Medulla oblongata (tissue), 1 donor: ENCODE results near the gene RICTOR.
"Not testable (repeated sequence)": the region's sequence is repeated elsewhere in the genome, so short reads cannot be mapped to it uniquely, and the experiment has no call there.

Experiments
- DNase-seq: peaks from one replicate; pipeline ENCODE4 v3.0.0-alpha.2; 2015; ENCODE audit errors: extremely low spot score

RICTOR gene

DNA sequence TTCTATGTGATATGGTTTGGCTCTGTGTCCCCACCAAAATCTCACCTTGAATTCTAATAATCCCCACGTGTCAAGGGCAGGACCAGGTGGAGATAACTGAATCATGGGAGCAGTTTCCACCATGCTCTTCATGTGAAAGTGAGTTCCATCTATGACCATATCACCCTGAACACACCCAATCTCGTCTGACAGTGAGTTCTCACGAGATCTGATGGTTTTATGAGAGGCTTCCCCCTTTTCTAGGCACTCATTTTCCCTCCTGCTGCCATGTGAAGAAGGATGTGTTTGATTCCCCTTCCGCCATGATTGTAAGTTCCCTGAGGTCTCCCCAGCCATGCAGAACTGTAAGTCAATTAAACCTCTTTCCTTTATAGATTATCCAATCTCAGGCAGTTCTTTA lies 64.2 kb downstream of the RICTOR start:
- DNase-seq: no peak

- no peak for DNase-seq
These were observed 64.9 kb downstream of the RICTOR start for GRCh38 chr5:39009280-39009679.

- no peak for DNase-seq
These were observed 67.5 kb downstream of the RICTOR start for GRCh38 chr5:39006650-39007049.

GRCh38 chr5:39005566-39006232 lies 68.5 kb downstream of the RICTOR start:
- DNase-seq: no peak

- no peak for DNase-seq
These were observed 72.5 kb downstream of the RICTOR start for GRCh38 chr5:39001683-39002082.

DNA sequence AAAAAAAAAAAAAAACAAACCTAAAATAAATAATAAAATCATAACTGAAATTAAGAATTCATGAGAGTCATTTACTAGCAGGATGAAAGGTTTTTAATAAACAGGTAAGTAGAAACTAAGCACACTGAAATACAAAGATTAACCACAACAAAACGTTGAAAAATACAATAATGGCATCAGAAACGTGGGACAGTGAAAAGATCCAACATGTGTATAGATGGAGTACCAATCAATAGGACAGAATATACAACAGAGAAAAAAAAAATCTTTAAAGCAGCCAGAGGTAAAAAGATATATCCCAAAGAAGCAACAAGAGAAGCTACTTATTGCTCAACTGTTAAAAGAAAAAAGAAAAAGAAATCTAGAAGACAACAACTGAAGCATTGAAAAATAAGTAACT lies 75.2 kb downstream of the RICTOR start:
- DNase-seq: no peak

- peak; percentile 16 for DNase-seq
These were observed 76.6 kb downstream of the RICTOR start for GRCh38 chr5:38997591-38997990.

GRCh38 chr5:38996123-38996522 lies 78.1 kb downstream of the RICTOR start:
- no peak for DNase-seq

DNA sequence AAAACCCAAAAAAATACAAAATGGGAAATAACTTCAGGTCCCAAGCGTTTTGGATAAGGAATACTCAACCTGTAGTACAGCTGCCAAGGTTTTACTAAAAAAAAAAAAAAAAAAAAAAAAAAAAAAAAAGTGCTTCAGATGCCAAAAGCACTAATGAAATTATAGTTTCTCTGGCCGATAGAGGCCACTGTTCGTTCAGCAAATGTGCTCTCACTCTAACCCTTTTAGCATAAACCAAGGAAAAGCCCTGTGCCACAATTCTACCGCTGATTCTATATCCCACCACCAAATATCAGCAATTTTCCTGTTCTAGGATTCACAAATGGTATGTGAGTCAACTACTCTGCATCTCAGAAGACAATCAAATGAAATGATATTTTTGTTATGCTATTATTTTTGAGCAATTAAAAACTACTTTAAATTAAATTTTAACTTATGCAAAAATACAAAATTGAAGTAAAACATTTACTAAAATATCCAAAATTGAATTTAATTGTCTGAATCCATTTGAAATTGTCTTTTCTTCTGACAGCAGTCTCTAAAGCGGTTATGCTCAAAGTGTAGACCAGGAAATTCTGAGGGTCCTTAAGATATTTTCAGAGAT lies 79.8 kb downstream of the RICTOR start:
- DNase-seq: peak; percentile 68

- not testable (repeated sequence) for DNase-seq
These were observed 84.1 kb downstream of the RICTOR start for GRCh38 chr5:38989974-38990719.

DNA sequence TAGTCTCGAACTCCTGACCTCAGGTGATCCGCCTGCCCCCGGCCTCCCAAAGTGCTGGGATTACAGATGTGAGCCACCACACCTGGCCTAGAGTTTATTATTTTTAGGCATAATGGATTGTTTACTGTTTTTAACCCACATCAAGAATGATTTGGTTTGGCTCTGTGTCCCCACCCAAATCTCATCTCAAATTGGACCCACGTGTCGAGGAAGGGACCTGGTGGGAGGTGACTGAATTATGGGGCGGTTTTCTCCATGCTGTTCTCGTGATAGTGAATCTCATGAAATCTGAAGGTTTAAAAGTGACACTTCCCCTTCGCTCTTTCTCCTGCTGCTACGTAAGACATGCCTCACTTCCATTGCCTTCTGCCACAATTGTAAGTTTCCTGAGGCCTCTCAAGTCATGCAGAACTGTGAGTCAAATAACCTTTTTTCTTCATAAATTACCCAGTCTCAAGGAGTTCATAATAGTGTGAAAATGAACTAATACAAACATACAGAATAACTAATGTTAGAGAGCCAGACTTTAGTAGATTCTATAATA lies 88.2 kb downstream of the RICTOR start:
- no peak for DNase-seq

- DNase-seq: no peak
These were observed 94.7 kb downstream of the RICTOR start for GRCh38 chr5:38979535-38979934.

DNA sequence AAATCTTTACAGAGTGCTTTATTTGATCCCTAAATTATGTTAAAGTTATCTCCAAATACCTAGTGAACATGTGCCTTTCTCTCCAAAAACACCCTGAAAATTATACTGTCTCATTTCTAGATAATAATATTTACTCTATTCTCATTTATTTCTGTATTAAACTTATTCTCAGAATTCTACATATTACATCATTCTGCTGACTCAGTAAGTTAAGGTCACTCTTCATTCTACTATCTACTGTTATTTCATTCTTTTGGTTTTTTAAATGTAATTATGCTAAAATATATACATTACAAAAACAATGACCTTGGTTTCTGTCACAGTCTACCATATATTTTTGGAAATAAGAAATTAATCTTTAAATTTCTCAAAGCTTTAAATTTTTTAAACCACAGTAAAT lies 96.2 kb downstream of the RICTOR start:
- DNase-seq: no peak

DNA sequence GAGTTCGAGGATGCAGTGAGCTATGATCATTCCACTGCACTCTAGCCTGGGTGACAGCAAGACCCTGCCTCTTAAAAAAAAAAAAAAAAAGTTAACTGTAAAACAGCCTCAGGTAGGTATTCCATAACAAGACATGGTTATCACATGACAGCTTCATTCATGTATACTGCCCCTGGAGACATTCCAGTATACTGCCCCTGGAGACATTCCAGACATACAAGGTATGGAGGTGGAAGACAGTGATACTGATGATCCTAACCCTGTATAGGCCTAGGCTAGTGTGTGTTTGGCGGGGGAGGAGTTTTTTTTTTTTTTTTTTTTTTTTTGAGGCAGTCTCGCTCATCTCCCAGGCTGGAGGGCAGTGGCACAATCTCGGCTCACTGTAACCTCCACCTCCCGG lies 105.5 kb downstream of the RICTOR start:
- DNase-seq: no peak

DNA sequence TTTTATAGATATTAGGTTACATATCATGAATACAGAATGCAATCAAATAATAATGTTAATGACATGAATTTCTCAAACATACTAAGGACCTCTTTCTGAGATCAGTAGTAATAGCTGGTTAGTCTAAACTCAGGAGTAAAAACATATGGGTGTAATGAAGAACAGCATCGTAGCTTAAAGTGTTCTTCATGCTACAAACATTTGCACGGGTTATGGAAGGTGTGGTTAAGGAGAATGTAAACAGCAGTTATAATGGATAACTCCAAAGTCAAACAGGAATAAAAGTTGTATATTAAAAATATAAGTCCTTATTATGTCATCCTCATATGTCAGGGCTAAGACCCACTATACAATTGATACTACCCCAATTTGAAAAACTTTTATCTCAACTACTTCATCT lies 112.5 kb downstream of the RICTOR start:
- no peak for DNase-seq

GRCh38 chr5:38953426-38954012 lies 120.7 kb downstream of the RICTOR start:
- no peak for DNase-seq

GRCh38 chr5:38948501-38948900 lies 125.7 kb downstream of the RICTOR start:
- no peak for DNase-seq

GRCh38 chr5:38944282-38944681 lies 129.9 kb downstream of the RICTOR start:
- DNase-seq: no peak

DNA sequence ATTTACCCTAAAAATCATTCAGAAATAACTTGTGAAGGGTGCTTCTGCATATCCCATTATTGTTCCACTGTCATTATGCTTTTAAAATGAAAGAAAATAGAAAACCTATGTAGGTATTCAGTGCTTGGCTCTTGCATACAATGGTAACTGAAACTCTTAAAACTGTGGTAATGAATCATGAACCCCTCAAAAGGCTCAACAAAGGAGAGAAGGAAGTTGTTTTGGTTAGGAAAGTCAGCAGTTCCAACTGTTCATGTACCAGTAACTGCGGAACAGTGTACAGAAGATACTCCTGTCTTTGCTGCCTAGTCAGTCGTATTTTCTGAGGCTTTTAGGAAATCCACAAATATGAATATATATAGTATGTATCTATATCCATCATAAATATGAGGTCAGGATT lies 132.3 kb downstream of the RICTOR start:
- DNase-seq: no peak

DNA sequence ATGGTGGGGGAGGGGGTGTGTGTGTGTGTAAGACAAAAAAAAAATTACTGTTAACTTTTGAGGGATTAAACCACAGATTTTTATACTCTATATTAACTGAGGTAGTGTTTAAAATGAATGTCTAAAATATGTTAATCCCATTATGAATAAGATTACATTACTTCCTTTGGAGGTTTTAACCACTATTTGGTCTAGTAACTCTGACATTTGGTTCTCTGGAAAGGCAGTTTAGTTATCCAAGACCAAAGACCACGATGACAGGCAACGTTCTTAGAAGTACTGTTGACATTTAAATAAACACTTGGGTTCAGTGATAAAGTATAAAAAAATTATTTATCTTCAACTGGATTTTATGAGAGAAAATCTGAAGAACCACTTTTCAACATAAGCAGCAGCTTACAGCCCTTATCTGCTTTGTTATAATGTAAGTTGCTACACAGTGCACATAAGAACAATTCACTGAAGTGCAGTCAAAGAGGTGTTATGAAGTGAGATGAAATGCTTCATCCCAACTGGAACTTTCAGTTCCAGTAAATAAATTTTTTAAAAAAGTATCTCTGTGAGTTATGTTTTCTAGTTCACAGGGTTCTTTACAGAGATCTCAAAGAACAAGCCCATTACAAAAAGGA lies 133.9 kb downstream of the RICTOR start:
- DNase-seq: no peak

DNA sequence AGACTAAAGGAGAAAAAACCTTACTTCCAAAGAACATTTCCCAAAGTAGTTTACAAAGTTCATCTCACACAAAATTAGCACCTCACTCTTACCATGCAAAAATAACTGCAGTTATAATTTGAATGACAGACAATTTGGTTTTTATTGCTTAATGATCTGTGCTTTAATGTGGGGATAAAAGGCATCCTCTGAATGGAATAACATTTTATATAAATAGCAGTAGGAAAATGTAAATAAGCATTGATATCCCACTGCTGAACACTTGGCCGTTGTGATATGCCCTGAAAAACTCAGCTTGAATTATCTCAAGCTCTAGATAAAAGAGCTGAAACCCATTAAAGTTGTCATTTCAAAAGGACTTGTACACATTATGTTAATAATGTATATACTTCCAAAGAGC lies 135.2 kb downstream of the RICTOR start:
- DNase-seq: no peak

GRCh38 chr5:38938424-38938823 lies 135.8 kb downstream of the RICTOR start:
- no peak for DNase-seq
